ENCODE measurements around the gene WRNIP1.

Gene WRNIP1

GRCh38 chr6:2765166-2765895 is at the start of gene WRNIP1:
Gene WRNIP1 (plus strand): TSS chr6:2765393. CDS start chr6:2765623, 230 bp downstream.
- DNase-seq (ENCODE audit: low spot score): peak; percentile 95

DNA sequence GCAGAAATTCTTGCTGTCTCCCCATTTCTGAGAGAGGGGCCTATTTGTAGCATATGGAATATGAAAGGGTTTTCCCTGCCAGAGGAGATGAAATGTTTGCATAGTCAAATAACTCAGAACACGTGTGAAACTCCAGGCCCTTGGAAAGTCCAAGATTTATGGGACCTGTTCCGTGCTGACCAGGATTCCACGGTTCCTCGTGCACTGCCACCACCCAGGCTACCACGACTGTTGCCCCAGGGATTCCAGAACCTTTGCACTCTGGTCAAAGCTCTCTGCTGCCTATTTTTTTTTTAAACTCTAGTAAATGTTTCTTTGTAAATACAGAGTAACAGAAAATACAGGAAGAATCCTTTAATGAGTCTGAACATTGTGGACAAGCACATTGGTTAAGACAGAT is 49.5 kb upstream of the WRNIP1 start:
- no peak for DNase-seq (ENCODE audit: low spot score)

GRCh38 chr6:2716936-2717700 is 48.1 kb upstream of the WRNIP1 start:
- DNase-seq (ENCODE audit: low spot score): no peak

- no peak for DNase-seq (ENCODE audit: low spot score)
Observed at GRCh38 chr6:2718334-2719092, 46.7 kb upstream of the WRNIP1 start.

GRCh38 chr6:2719093-2719455 is 46.1 kb upstream of the WRNIP1 start:
- no peak for DNase-seq (ENCODE audit: low spot score)

DNA sequence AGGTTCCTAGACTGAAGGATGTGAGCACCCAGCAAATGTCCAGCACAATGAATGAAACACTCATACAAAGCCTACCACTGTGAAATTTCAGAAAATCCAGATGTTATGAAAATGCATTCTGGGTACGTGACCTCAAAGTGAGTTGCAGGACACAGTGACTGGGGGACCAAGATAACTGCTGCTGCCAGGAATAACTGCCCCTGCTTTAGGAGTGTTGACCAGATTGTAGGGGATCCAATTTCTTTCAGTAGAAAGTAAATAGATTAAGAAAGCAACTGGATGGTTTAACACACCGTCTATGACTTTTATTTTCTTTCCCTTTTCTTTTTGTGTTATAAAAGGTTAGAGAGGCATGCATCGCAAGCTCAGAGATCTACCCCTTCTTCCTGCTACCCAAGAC is 44.0 kb upstream of the WRNIP1 start:
- no peak for DNase-seq (ENCODE audit: low spot score)

GRCh38 chr6:2725364-2725988 is 39.7 kb upstream of the WRNIP1 start:
- no peak for DNase-seq (ENCODE audit: low spot score)

DNA sequence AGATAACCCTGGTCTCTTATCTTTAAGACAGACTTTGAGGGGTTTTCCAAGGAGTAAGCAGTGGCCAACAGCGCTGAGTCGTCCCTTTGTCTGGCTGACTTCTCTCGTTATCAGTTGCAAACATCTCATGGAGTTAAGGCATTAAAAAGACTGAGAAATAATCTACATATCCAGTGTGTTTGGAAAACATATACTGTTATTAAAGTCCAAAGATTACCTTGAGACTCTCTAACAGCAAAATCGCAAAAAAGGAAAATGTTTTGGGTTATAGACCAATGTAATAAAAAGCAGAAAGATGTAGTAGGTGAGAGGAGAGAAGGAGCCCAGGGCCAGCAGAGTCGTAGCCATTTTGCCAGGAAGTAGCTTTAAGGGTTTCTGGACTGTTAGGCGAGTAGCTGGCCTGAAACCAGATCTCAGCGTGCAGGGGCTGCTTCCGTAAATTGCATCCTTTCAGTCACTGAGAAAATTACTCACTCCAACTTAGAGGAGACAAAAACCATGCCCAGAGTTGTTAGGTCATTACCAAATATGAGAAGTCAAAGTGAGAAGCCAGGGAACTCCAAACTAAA is 39.1 kb upstream of the WRNIP1 start:
- peak; percentile 15 for DNase-seq (ENCODE audit: low spot score)

- no peak for DNase-seq (ENCODE audit: low spot score)
Observed at GRCh38 chr6:2729921-2730320, 35.3 kb upstream of the WRNIP1 start.

- no peak for DNase-seq (ENCODE audit: low spot score)
Observed at GRCh38 chr6:2730353-2731107, 34.7 kb upstream of the WRNIP1 start.

DNA sequence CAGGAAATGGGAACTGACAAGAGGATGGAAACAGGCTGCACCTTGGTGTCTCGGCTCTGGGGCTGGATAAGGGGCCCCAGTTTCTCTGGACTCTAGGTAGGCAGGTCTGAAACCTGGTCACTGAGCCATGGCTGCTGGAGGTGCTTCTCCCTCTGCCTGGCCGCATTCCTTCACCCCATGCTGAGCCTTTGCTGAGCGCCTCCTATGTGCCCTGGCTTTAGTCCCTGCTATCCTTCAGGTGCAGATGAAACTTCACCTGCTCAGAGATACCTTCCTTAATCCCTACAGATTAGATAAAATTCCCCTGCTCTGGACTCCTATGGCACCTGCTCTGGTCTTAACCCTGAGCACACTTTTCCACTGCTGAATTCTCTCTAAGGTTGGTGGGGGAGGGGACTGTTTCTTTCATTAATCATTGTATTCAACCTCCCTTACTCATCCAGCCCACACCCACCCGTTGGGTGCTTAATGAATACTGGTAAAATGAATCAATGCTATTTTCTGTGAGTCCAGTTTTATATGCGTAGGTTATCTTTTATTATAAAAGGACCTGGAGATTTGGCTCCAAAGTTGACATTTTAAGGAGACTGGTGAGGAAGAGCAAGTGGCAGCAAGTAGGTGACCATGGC is 33.8 kb upstream of the WRNIP1 start:
- DNase-seq (ENCODE audit: low spot score): no peak

DNA sequence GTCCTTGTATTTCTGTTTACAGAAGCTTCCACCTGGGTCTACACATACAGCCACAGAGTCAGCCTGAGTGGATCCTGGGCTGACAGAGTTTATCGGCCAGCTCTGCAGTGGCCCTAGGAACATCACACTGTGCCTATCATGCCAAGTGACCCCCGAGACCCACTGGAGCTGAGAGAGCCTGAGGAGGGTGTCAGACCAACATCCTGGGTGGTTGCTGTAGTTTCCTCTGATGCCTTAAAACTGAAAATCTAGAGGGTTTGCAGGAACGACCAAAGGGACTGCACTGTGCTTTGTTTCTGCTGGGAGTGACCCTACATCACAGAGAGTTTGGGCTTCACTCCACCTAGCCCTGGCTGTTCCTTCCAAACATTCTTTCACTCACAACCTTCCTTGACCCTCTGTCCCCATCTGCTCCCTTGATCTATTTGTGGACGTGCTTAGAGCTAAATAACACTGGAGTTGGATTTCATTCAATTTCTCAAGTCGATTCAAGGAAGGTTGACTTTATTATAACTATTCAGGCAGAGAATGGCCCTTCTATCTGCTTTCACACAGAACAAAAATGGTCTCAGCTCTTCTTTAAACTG is 32.6 kb upstream of the WRNIP1 start:
- DNase-seq (ENCODE audit: low spot score): no peak

DNA sequence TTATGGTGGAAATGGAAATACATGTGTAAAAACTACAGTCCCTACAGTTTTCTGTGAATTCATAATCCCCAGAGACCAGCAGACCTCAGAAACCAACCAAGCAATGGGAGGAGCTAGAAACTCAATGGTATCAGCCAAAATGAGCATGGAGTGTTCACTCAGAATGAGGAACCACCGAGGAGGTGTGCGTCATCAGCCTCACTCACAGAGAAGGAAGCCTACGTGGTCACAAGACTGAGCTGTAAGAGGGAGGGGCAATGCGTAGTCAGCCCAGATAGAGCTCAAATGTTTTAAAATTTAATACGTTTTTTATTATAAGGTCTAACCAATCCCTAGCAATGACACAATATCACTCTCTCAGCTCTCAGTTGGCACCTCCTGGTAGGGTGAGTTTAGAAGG is 31.9 kb upstream of the WRNIP1 start:
- peak; percentile 84 for DNase-seq (ENCODE audit: low spot score)

DNA sequence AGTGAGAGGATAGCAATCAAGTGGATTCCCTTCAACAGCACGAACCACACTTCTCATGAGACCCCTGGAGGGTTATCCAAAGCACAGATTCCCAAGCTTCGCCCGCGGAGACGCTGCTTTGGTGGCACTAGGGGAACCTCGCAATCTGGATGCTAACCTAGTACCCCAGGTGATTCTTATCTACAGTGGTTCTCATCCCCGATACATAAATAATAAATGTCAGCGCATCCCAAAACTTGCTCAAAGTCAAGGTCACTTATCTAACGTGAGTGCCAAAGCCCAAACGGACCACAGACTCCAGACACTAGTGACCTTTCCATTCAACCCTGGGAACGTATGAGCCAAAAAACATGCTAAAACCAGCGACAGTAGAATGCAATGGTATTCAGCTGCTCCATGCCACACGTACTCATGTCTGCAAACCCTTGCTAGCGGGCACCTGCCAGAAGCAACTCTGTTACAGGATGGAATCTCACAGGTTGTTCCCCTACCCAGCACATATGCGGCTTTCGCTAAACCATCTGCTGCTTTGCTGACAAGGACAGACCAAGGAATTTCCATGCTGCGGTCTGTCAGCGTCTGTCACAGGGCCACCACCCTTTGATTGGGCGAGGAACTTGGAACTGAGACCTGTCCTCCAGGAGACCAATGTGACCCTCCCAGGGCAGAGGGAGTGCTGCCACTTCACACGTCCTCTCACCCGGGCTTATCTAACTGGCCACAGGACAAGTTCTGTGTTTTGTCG is 31.3 kb upstream of the WRNIP1 start:
- no peak for DNase-seq (ENCODE audit: low spot score)

GRCh38 chr6:2734488-2735166 is 30.6 kb upstream of the WRNIP1 start:
- no peak for DNase-seq (ENCODE audit: low spot score)

- no peak for DNase-seq (ENCODE audit: low spot score)
Observed at GRCh38 chr6:2737885-2738284, 27.3 kb upstream of the WRNIP1 start.

GRCh38 chr6:2738373-2738979 is 26.7 kb upstream of the WRNIP1 start:
- DNase-seq (ENCODE audit: low spot score): peak; percentile 46

DNA sequence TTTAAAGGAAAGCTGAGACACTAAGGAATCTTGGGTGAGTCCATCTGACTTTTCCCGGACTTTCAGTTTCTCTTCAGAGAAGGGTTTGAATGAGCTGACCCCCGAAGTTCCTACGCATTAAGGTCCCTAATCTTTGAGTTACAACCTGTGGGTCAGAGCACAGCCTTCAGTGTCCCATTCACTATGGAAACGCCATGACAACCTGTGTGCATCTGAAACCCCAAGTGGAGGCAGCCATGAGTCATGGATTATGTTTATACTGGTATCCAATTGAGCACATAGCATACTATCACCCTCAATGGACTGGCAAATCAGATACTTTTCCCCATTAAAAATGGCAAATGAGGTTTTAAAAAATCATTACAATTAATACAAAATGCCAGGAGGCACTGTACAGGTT is 25.9 kb upstream of the WRNIP1 start:
- no peak for DNase-seq (ENCODE audit: low spot score)

DNA sequence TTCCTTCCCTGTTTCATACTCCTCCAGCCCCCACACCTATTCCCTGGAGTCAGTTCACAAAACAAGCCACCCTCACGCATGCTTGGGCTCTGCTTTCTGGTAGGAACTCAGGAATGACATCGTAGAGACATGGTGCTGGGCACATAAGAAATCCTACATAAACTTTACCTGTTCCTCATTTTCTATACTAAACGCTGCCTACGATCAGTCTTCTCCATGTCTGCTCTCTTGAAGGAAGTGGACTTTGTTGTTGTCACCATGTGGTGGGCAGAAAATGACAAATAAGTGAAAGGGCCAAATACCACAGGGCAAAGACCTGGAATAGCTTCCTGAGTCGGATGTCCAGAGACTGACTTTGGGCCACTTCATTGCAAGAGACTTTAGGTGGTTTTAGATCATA is 24.6 kb upstream of the WRNIP1 start:
- no peak for DNase-seq (ENCODE audit: low spot score)

Measured in germinal center (tissue), 1 donor.